Liver (tissue), 3 donors: ENCODE data around the gene GJB2.

ENCODE experiments used
- EGR1 ChIP-seq, 2 donors: IDR thresholded peaks; 2 replicates each; pipeline ENCODE4 v1.6.1; 2016 to 2018; ENCODE audit warnings: antibody characterized with exemption in 2 of 2, low read depth in 2 of 2
- TAF1 ChIP-seq: conservative IDR thresholded peaks from 2 replicates; pipeline ENCODE4 v1.6.1; 2016; ENCODE audit warnings: antibody characterized with exemption, mild to moderate bottlenecking
- TF ChIP-seq, protein P1 (sequence below): fragments of 150-350 bp; IDR thresholded peaks from 2 replicates; pipeline ENCODE4 v1.5.1; 2017; ENCODE audit warnings: improper control_type of control experiment, low read depth, low read length; ENCODE audit not compliant: missing input control
- TF ChIP-seq, protein P2 (sequence below): IDR thresholded peaks from 2 replicates; pipeline ENCODE4 v1.6.1; 2016; ENCODE audit warnings: antibody characterized with exemption
- donor health status: healthy.
- donor health status: healthy.

DNA sequence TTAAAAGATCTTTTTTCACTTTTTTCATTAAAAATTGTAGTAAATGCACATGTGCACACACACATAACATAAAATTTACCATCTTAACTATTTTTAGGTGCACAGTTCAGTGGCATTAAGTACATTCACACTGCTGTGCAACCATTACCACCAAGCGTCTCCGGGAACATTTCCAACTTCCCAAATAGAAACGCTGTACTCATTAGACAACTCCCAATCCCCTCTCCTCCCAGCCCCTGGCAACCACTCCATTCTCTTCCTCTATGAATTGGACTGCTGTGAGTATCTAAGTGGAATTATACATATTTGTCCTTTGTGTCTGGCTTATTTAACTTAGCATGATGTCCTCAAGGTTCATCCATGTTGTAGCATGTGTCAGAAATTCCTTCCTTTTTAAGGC is 11.6 kb downstream of the GJB2 start:
- TF ChIP-seq, protein P1, sequence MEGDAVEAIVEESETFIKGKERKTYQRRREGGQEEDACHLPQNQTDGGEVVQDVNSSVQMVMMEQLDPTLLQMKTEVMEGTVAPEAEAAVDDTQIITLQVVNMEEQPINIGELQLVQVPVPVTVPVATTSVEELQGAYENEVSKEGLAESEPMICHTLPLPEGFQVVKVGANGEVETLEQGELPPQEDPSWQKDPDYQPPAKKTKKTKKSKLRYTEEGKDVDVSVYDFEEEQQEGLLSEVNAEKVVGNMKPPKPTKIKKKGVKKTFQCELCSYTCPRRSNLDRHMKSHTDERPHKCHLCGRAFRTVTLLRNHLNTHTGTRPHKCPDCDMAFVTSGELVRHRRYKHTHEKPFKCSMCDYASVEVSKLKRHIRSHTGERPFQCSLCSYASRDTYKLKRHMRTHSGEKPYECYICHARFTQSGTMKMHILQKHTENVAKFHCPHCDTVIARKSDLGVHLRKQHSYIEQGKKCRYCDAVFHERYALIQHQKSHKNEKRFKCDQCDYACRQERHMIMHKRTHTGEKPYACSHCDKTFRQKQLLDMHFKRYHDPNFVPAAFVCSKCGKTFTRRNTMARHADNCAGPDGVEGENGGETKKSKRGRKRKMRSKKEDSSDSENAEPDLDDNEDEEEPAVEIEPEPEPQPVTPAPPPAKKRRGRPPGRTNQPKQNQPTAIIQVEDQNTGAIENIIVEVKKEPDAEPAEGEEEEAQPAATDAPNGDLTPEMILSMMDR = no peak
- TF ChIP-seq EGR1 (IDR thresholded peaks at IDR 0.05; ENCODE audit: low read depth in 2 of 2) (no peak), TAF1 (no peak)
- TF ChIP-seq, protein P2, sequence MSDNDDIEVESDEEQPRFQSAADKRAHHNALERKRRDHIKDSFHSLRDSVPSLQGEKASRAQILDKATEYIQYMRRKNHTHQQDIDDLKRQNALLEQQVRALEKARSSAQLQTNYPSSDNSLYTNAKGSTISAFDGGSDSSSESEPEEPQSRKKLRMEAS = no peak
